Right atrium auricular region (tissue), 2 donors: ENCODE data around the gene THSD4. TPM values are rescaled to one million over a fixed set of nuclear protein-coding genes. Genes with fewer than 3 reads are reported as not detected.

Experiments used
- DNase-seq: peaks from one replicate; pipeline ENCODE4 v3.0.0-alpha.2; 2019; ENCODE audit warnings: low spot score
- H3K27ac ChIP-seq, 2 donors: fragments of 200-600 bp; sonication (generic); 1 replicate in 1 of 2; 2 replicates in 1 of 2; pipeline ENCODE4 v1.5.1; 2016 to 2019
- H3K27me3 ChIP-seq, 2 donors: fragments of 200-600 bp; sonication (generic); one replicate each; pipeline versions ENCODE4 v1.5.1 to v1.6.0; 2017 to 2019
- H3K36me3 ChIP-seq: fragments of 200-600 bp; sonication (generic); one replicate; pipeline ENCODE4 v1.5.1; 2016
- H3K4me1 ChIP-seq, 2 donors: fragments of 200-600 bp; sonication (generic); one replicate each; pipeline versions ENCODE4 v1.5.1 to v1.6.0; 2017 to 2019
- H3K4me3 ChIP-seq, 2 donors: fragments of 200-600 bp; sonication (generic); 1 replicate in 1 of 2; 2 replicates in 1 of 2; pipeline ENCODE4 v1.5.1; 2017 to 2019; ENCODE audit warnings: mild to moderate bottlenecking in 1 of 2, moderate library complexity in 1 of 2
- H3K9me3 ChIP-seq, 2 donors: fragments of 200-600 bp; sonication (generic); one replicate each; pipeline ENCODE4 v1.5.1; 2019
- CTCF ChIP-seq, 2 donors: fragments of 200-600 bp; sonication (generic); IDR thresholded peaks; one replicate each; pipeline ENCODE4 v1.5.1; 2019; ENCODE audit warnings: antibody characterized with exemption in 2 of 2
- total RNA-seq, 2 donors: library from RNA; depleted of rRNA; stranded (reverse); fragments of >200 nt; gene quantifications; one replicate each; pipeline ENCODE4 v1.1.0, GENCODE V29; 2016

THSD4 gene
- total RNA-seq = 10 to 100 TPM; 41.2 to 85.3 TPM

GRCh38 chr15:71114887-71115566 is at the start of gene THSD4:
THSD4 (plus strand) TSS chr15:71115471.
- no peaks in the 10 kb centered on the region for H3K36me3 ChIP-seq
- no peak for DNase-seq
- H3K4me3 ChIP-seq = peak within 1 kb of the TSS; percentile 60 to 66
- peak within 1 kb of the TSS; percentile 90 to 93 for H3K27ac ChIP-seq
- TF ChIP-seq CTCF (IDR thresholded peaks at IDR 0.05) = peak; percentile 96 to 97
- peaks cover 0 to 11% of the 10 kb centered on the region in 2 donors for H3K4me1 ChIP-seq
- no peaks in the 10 kb centered on the region for H3K9me3 ChIP-seq
- no peaks in the 10 kb centered on the region for H3K27me3 ChIP-seq

GRCh38 chr15:71066983-71067382 is 48.3 kb upstream of the THSD4 start:
- Histone ChIP-seq H3K9me3 (no peaks in the 10 kb centered on the region), H3K27ac (no peak overlapping the region), H3K4me3 (no peak overlapping the region), H3K36me3 (no peaks in the 10 kb centered on the region), H3K27me3 (no peaks in the 10 kb centered on the region), H3K4me1 (no peaks in the 10 kb centered on the region)
- no peak for DNase-seq
- TF ChIP-seq CTCF (IDR thresholded peaks at IDR 0.05) = no peak

- Histone ChIP-seq H3K4me1 (no peaks in the 10 kb centered on the region), H3K27me3 (no peaks in the 10 kb centered on the region), H3K27ac (no peak overlapping the region), H3K9me3 (no peaks in the 10 kb centered on the region), H3K4me3 (no peak overlapping the region), H3K36me3 (no peaks in the 10 kb centered on the region)
- TF ChIP-seq CTCF (IDR thresholded peaks at IDR 0.05) = no peak
- DNase-seq = no peak
These were observed 45.6 kb upstream of the THSD4 start for GRCh38 chr15:71069693-71070092.

- Histone ChIP-seq H3K4me3 (no peak overlapping the region), H3K27ac (no peak overlapping the region), H3K27me3 (no peaks in the 10 kb centered on the region), H3K9me3 (no peaks in the 10 kb centered on the region), H3K4me1 (no peaks in the 10 kb centered on the region), H3K36me3 (no peaks in the 10 kb centered on the region)
- no peak for DNase-seq
- TF ChIP-seq CTCF (IDR thresholded peaks at IDR 0.05) = no peak
These were observed 43.7 kb upstream of the THSD4 start for GRCh38 chr15:71071529-71071928.

- no peak for DNase-seq
- no peaks in the 10 kb centered on the region for H3K9me3 ChIP-seq
These were observed 42.8 kb upstream of the THSD4 start for GRCh38 chr15:71072423-71072822.

More at GRCh38 chr15:71072423-71072822, 42.8 kb upstream of the THSD4 start:
- no peak for TF ChIP-seq CTCF (IDR thresholded peaks at IDR 0.05)
- Histone ChIP-seq H3K4me3 (no peak overlapping the region), H3K27me3 (no peaks in the 10 kb centered on the region), H3K36me3 (no peaks in the 10 kb centered on the region), H3K27ac (no peak overlapping the region), H3K4me1 (no peaks in the 10 kb centered on the region)
